Ectodermal cell (in vitro differentiated cells): Measurements from ENCODE around the gene NIT1.

Experiments used
- H3K27ac ChIP-seq: 2 replicates; pipeline ENCODE4 v1.7.0; 2013; ENCODE audit warnings: mild to moderate bottlenecking, low read depth, low read length; ENCODE audit not compliant: insufficient read depth, poor library complexity, severe bottlenecking
- H3K27me3 ChIP-seq: 2 replicates; pipeline ENCODE4 v1.7.0; 2013; ENCODE audit warnings: mild to moderate bottlenecking, low read length; ENCODE audit not compliant: insufficient read depth, control insufficient read depth, poor library complexity, severe bottlenecking
- H3K36me3 ChIP-seq: one replicate; pipeline ENCODE4 v1.7.0; 2013; ENCODE audit warnings: low read length; ENCODE audit not compliant: control insufficient read depth, insufficient read depth
- H3K4me1 ChIP-seq: one replicate; pipeline ENCODE4 v1.7.0; 2013; ENCODE audit warnings: low read length; ENCODE audit not compliant: control insufficient read depth, insufficient read depth
- H3K4me3 ChIP-seq: 2 replicates; pipeline ENCODE4 v1.7.0; 2013; ENCODE audit warnings: low read depth, low read length, control low read depth; ENCODE audit not compliant: insufficient read depth
- H3K9me3 ChIP-seq: 2 replicates; pipeline ENCODE4 v1.7.0; 2013; ENCODE audit warnings: mild to moderate bottlenecking, low read length, moderate library complexity; ENCODE audit not compliant: control insufficient read depth
- WGBS, 2 experiments: methylation state at CpG; one replicate each; pipeline ENCODE4 v1.1.7; 2013; ENCODE audit warnings: missing lambda C conversion rate in 2 of 2; 5-methylcytosine and 5-hydroxymethylcytosine counted together

NIT1 gene

GRCh38 chr1:161145832-161146231 is 27.9 kb downstream of the NIT1 start:
- Histone ChIP-seq H3K27me3 (no peaks in the 10 kb centered on the region), H3K4me3 (no peak overlapping the region), H3K36me3 (no peaks in the 10 kb centered on the region), H3K27ac (no peak overlapping the region), H3K4me1 (no peaks in the 10 kb centered on the region), H3K9me3 (no peaks in the 10 kb centered on the region)
- 84 to 95% methylated on average over 3 of the region's 3 CpGs for WGBS, 2 experiments

- H3K27ac ChIP-seq: no peak overlapping the region
- peaks cover 7% of the 10 kb centered on the region for H3K36me3 ChIP-seq
- no peaks in the 10 kb centered on the region for H3K9me3 ChIP-seq
- WGBS, 2 experiments: 39 to 46% methylated on average over 5 to 9 of the region's 9 CpGs
- no peaks in the 10 kb centered on the region for H3K4me1 ChIP-seq
- H3K4me3 ChIP-seq: peak overlapping the region; percentile 82
- H3K27me3 ChIP-seq: no peaks in the 10 kb centered on the region
These were observed 35.3 kb downstream of the NIT1 start for GRCh38 chr1:161153176-161153575.

- peak within 1 kb of the TSS; percentile 82 for H3K4me3 ChIP-seq
- H3K27me3 ChIP-seq: no peaks in the 10 kb centered on the region
- H3K36me3 ChIP-seq: peaks cover 11% of the 10 kb centered on the region
- H3K4me1 ChIP-seq: no peaks in the 10 kb centered on the region
- no peaks in the 10 kb centered on the region for H3K9me3 ChIP-seq
- H3K27ac ChIP-seq: peak within 1 kb of the TSS; percentile 92
- WGBS, 2 experiments: 2% methylated on average over 33 of the region's 33 CpGs
These were observed 35.9 kb downstream of the NIT1 start, which contains the start of gene UFC1 for GRCh38 chr1:161153682-161154337. Gene UFC1, plus strand, starts transcription at chr1:161153978. Its CDS starts 20 bp downstream, at chr1:161153998.

GRCh38 chr1:161157867-161158266 is 40.0 kb downstream of the NIT1 start:
- H3K9me3 ChIP-seq: no peaks in the 10 kb centered on the region
- H3K36me3 ChIP-seq: peaks cover 28% of the 10 kb centered on the region
- 96 to 100% methylated on average over 1 of the region's 1 CpG for WGBS, 2 experiments
- H3K4me1 ChIP-seq: no peaks in the 10 kb centered on the region
- H3K27ac ChIP-seq: no peak overlapping the region
- H3K27me3 ChIP-seq: no peaks in the 10 kb centered on the region
- no peak overlapping the region for H3K4me3 ChIP-seq

GRCh38 chr1:161158316-161159010 is 40.6 kb downstream of the NIT1 start:
- peak overlapping the region; percentile 84 for H3K4me3 ChIP-seq
- peaks cover 28% of the 10 kb centered on the region for H3K36me3 ChIP-seq
- WGBS, 2 experiments: 92 to 95% methylated on average over 9 of the region's 9 CpGs
- H3K9me3 ChIP-seq: no peaks in the 10 kb centered on the region
- H3K27ac ChIP-seq: no peak overlapping the region
- no peaks in the 10 kb centered on the region for H3K4me1 ChIP-seq
- no peaks in the 10 kb centered on the region for H3K27me3 ChIP-seq

- H3K36me3 ChIP-seq: peaks cover 28% of the 10 kb centered on the region
- WGBS, 2 experiments: 1 to 3% methylated on average over 60 of the region's 60 CpGs
These were observed 41.4 kb downstream of the NIT1 start, which contains the start of gene USP21 for GRCh38 chr1:161159087-161159912. Gene USP21, plus strand, starts transcription at chr1:161159500. Its CDS starts 1,141 bp downstream, at chr1:161160641.

GRCh38 chr1:161159913-161160243 is 42.0 kb downstream of the NIT1 start:
- Histone ChIP-seq H3K36me3 (peaks cover 28% of the 10 kb centered on the region), H3K4me3 (peak overlapping the region; percentile 84), H3K9me3 (no peaks in the 10 kb centered on the region), H3K27me3 (no peaks in the 10 kb centered on the region), H3K4me1 (no peaks in the 10 kb centered on the region), H3K27ac (no peak overlapping the region)
- 16 to 19% methylated on average over 11 of the region's 11 CpGs for WGBS, 2 experiments

More at GRCh38 chr1:161159087-161159912, 41.4 kb downstream of the NIT1 start, which contains the start of gene USP21:
- no peaks in the 10 kb centered on the region for H3K4me1 ChIP-seq
- no peaks in the 10 kb centered on the region for H3K9me3 ChIP-seq
- no peaks in the 10 kb centered on the region for H3K27me3 ChIP-seq
- peak within 1 kb of the TSS; percentile 84 for H3K4me3 ChIP-seq
- H3K27ac ChIP-seq: peak within 1 kb of the TSS; percentile 75

GRCh38 chr1:161160671-161161145 is 42.8 kb downstream of the NIT1 start:
- Histone ChIP-seq H3K27me3 (no peaks in the 10 kb centered on the region), H3K4me3 (no peak overlapping the region), H3K36me3 (peaks cover 28% of the 10 kb centered on the region), H3K27ac (no peak overlapping the region), H3K9me3 (no peaks in the 10 kb centered on the region), H3K4me1 (no peaks in the 10 kb centered on the region)
- 96 to 97% methylated on average over 22 of the region's 22 CpGs for WGBS, 2 experiments

GRCh38 chr1:161161652-161162051 is 43.7 kb downstream of the NIT1 start:
- no peaks in the 10 kb centered on the region for H3K9me3 ChIP-seq
- 94 to 96% methylated on average over 5 of the region's 5 CpGs for WGBS, 2 experiments
- no peaks in the 10 kb centered on the region for H3K27me3 ChIP-seq
- H3K4me3 ChIP-seq: no peak overlapping the region
- H3K27ac ChIP-seq: no peak overlapping the region
- no peaks in the 10 kb centered on the region for H3K4me1 ChIP-seq
- peaks cover 28% of the 10 kb centered on the region for H3K36me3 ChIP-seq

GRCh38 chr1:161162052-161162451 is 44.1 kb downstream of the NIT1 start:
- Histone ChIP-seq H3K27ac (no peak overlapping the region), H3K4me3 (no peak overlapping the region), H3K4me1 (no peaks in the 10 kb centered on the region), H3K36me3 (peaks cover 28% of the 10 kb centered on the region), H3K9me3 (no peaks in the 10 kb centered on the region), H3K27me3 (no peaks in the 10 kb centered on the region)
- WGBS, 2 experiments: 92 to 94% methylated on average over 7 of the region's 7 CpGs
